ENCODE results near the gene CD82.

DNA sequence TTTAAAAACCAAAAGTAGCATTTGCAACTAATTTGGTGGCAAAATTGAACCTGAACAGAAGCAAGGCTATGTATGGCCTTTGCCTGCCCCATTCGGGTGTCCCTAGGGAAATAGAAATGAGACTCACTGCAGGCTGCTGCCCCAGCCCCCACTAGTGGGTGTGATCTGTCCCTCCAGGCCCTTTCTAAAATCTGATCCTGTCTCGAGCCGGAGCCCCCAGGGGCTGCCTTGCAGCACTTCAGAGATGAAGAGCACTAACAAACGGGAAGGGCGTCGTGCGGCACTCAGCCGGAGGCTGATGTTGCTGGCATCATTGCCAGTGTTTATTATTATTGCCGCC, 43.2 kb downstream of the CD82 start:
- TF ChIP-seq SUZ12 (IDR thresholded peaks at IDR 0.05; ENCODE audit: extremely low read depth, insufficient read depth, insufficient read length) = no peak
- no peak for TF ChIP-seq YY1 (IDR thresholded peaks at IDR 0.05; ENCODE audit: insufficient read depth, insufficient read length)

Measured in NT2/D1 (cell line).